ENCODE results near the gene GPR52. TPM values are rescaled to one million over a fixed set of nuclear protein-coding genes. Genes with fewer than 3 reads are reported as not detected.

Gene GPR52
- total RNA-seq, 2 experiments from 2014 or later, result 0.58 to 0.97 TPM

DNA sequence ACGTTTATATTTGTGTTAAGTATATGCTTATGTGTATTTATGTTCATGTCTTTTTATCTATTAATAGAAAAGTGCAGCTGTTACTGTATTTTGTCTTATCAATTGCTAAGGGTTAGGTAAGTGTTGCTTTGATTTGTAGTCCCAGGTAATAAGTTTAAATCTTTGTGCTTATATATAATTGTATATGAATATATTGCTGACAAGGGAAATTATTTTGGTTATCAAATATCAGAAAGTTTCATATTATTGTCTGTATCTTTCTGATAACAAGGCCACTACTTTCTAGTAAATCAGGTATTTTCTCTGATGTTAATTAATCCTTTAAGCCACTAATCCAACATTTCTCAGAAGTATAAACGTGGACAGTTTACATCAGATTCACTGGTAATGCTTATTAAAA, 21.3 kb downstream of the GPR52 start:
- DNase-seq (no peak), ATAC-seq (no peak)
- peaks cover 1% of the 10 kb centered on the region for H3K36me3 Mint-ChIP-seq (ENCODE audit: low read depth)
- no peaks in the 10 kb centered on the region for H3K4me1 Mint-ChIP-seq (ENCODE audit: low read depth)
- H3K27ac Mint-ChIP-seq, result no peak overlapping the region
- no peaks in the 10 kb centered on the region for H3K9me3 Mint-ChIP-seq
- TF ChIP-seq, protein P1, sequence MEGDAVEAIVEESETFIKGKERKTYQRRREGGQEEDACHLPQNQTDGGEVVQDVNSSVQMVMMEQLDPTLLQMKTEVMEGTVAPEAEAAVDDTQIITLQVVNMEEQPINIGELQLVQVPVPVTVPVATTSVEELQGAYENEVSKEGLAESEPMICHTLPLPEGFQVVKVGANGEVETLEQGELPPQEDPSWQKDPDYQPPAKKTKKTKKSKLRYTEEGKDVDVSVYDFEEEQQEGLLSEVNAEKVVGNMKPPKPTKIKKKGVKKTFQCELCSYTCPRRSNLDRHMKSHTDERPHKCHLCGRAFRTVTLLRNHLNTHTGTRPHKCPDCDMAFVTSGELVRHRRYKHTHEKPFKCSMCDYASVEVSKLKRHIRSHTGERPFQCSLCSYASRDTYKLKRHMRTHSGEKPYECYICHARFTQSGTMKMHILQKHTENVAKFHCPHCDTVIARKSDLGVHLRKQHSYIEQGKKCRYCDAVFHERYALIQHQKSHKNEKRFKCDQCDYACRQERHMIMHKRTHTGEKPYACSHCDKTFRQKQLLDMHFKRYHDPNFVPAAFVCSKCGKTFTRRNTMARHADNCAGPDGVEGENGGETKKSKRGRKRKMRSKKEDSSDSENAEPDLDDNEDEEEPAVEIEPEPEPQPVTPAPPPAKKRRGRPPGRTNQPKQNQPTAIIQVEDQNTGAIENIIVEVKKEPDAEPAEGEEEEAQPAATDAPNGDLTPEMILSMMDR (IDR thresholded peaks at IDR 0.05), result no peak
- ChIA-PET POLR2A (no interaction called here), CTCF (no interaction called here)
- H3K4me3 Mint-ChIP-seq, result no peak overlapping the region
- no peaks in the 10 kb centered on the region for H3K27me3 Mint-ChIP-seq
- intact Hi-C loops (cut with micrococcal nuclease), result no loop called here

DNA sequence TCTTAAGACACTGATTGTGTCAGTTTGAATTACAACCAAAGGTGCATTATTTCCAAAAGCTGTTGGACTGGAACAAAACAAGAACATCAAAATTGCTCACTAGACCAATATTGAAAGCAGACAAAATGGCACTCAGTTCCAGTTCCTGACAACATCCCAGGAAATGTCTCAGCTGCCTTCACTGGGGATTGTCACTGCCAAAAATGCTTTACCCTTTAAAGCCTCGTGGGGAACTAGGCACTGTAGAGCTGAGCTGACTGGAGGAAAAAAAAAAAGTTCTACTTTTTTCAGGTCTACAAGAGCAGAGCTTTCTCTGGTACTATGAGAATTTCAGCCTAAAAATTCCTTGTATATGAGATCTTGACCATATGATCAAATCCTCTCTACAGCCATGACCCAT, 21.9 kb downstream of the GPR52 start:
- intact Hi-C loops (cut with micrococcal nuclease), result no loop called here
- Mint-ChIP-seq H3K27ac (no peak overlapping the region), H3K4me1 (ENCODE audit: low read depth) (no peaks in the 10 kb centered on the region), H3K9me3 (no peaks in the 10 kb centered on the region), H3K36me3 (ENCODE audit: low read depth) (peaks cover 1% of the 10 kb centered on the region), H3K4me3 (no peak overlapping the region), H3K27me3 (no peaks in the 10 kb centered on the region)
- no peak for ATAC-seq
- TF ChIP-seq, protein P1 (IDR thresholded peaks at IDR 0.05), result no peak
- ChIA-PET CTCF (interaction anchor here (1.0 kb wide), 1 partner anchor 43 kb away, joined by 3 read pairs; no protein-coding TSS in a partner anchor), POLR2A (no interaction called here)
- DNase-seq, result no peak

DNA sequence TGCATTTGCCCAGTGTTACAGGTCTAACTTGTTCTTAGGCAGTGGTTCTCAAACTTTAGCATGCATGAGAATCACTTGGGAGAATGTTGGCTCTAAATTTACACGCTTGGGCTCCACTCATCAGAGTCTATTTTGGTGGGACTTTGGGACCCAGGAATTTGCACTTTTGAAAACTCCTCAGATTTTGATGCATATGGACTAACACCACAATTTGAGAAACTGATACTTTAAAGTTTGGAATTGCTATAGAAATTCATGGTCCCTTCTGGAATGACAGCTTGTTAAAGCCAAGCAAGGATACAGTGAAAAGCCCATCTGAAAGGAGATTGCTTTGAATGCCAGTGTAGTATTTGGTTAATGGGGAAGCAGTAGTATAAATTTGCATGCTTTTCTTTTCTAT, 31.5 kb downstream of the GPR52 start:
- no peak overlapping the region for H3K4me3 Mint-ChIP-seq
- CTCF ChIA-PET, result no interaction called here
- DNase-seq (no peak), ATAC-seq (no peak)
- peaks cover 3% of the 10 kb centered on the region for H3K36me3 Mint-ChIP-seq (ENCODE audit: low read depth)
- no peaks in the 10 kb centered on the region for H3K27me3 Mint-ChIP-seq
- H3K4me1 Mint-ChIP-seq (ENCODE audit: low read depth), result peaks cover 2% of the 10 kb centered on the region
- POLR2A ChIA-PET, result interaction anchor here (0.6 kb wide), 1 partner anchor 137 kb away, joined by 3 read pairs; no protein-coding TSS in a partner anchor
- TF ChIP-seq, protein P1 (IDR thresholded peaks at IDR 0.05), result no peak
- no peak overlapping the region for H3K27ac Mint-ChIP-seq
- H3K9me3 Mint-ChIP-seq, result peaks cover 2% of the 10 kb centered on the region
- intact Hi-C loops (cut with micrococcal nuclease), result no loop called here

DNA sequence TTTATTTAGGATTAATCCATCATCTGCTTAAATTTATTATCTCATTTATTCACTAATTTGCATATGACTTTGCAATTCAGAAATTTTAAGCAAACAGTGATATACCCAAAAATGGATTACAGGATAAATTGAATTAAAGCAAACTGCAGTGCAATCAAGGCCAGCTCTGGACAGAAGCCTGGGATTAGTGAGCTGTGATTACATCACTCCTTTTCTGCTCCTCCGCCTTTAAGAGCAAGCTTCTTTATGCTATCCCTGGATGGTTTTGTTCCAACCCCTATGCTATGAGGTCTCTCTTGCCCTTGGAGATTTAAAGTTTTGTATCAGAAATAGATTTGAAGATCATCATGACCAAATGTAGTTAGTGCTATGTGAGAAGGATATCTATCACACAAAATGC, 32.6 kb downstream of the GPR52 start:
- no peaks in the 10 kb centered on the region for H3K27me3 Mint-ChIP-seq
- DNase-seq, result no peak
- POLR2A ChIA-PET, result no interaction called here
- no peak for ATAC-seq
- H3K4me1 Mint-ChIP-seq (ENCODE audit: low read depth), result peaks cover 2% of the 10 kb centered on the region
- peaks cover 3% of the 10 kb centered on the region for H3K36me3 Mint-ChIP-seq (ENCODE audit: low read depth)
- CTCF ChIA-PET, result no interaction called here
- H3K27ac Mint-ChIP-seq, result no peak overlapping the region
- intact Hi-C loops (cut with micrococcal nuclease), result no loop called here
- H3K4me3 Mint-ChIP-seq, result no peak overlapping the region
- TF ChIP-seq, protein P1 (IDR thresholded peaks at IDR 0.05), result no peak
- H3K9me3 Mint-ChIP-seq, result peaks cover 2% of the 10 kb centered on the region

DNA sequence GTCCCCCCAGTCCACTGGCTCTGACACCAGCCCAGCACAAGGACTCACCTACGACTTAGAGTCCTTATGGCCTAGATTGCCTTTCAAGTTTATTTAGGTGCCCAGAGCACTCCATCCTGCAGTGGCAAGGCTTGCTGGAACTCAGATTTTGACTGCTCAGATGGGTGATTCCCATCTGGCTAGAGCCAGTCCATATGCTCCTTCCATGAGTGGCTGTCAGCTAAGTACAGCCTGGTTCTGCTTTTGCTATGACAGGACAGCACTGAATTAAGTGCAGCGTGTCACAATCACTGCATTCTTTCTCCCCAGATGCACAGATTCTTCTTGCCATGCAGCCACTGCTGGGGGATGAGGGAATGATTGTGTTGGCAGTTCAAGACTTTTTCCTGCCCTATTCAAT, 43.8 kb downstream of the GPR52 start:
- H3K9me3 Mint-ChIP-seq, result peaks cover 4% of the 10 kb centered on the region

More for the DNA sequence above, 43.8 kb downstream of the GPR52 start:
- intact Hi-C loops (cut with micrococcal nuclease), result no loop called here
- peaks cover 2% of the 10 kb centered on the region for H3K4me1 Mint-ChIP-seq (ENCODE audit: low read depth)
- no peak for ATAC-seq
- ChIA-PET POLR2A (no interaction called here), CTCF (no interaction called here)
- H3K36me3 Mint-ChIP-seq (ENCODE audit: low read depth), result peaks cover 6% of the 10 kb centered on the region
- no peak overlapping the region for H3K4me3 Mint-ChIP-seq
- no peak for DNase-seq
- H3K27ac Mint-ChIP-seq, result no peak overlapping the region
- TF ChIP-seq, protein P1 (IDR thresholded peaks at IDR 0.05), result no peak
- H3K27me3 Mint-ChIP-seq, result no peaks in the 10 kb centered on the region

All from activated CD8-positive, alpha-beta T cell treated with anti-CD3 and anti-CD28 coated beads for 36 hours (primary cell).